Stimulated activated CD4-positive, alpha-beta T cell treated with anti-CD3 and anti-CD28 coated beads, Interleukin-1b, Interleukin-23, amount 100 ng/mL, for 1 hour (primary cell): ENCODE results near the gene JPH3.

Source experiments
- DNase-seq, 2 donors: peaks; one replicate each; pipeline ENCODE4 v3.0.0-alpha.2; 2020; ENCODE audit warnings: low read depth in 2 of 2

The JPH3 gene

DNA sequence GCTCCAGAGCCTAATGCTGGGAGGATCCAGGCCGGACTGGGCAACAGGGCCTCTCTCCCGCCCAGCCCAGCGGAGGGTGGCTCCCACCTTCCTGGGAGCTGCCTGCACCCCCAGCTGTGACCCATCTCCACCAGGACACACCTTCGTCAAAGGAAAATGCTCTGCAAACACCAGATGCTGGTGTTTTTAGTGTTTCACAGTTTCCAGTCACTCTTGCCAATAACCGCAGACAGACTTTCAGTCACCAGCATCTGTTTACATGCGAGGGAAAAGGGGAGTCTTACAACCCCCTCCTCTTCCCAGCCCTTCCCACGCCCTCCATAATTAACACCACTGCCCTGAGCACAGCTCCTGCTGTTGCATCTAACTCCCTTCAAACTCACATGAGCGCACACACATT is 138.1 kb downstream of the JPH3 start:
- DNase-seq = no peak

- DNase-seq = no peak
These were observed 138.7 kb downstream of the JPH3 start for GRCh38 chr16:87740909-87741424.

GRCh38 chr16:87741700-87742415 is 139.6 kb downstream of the JPH3 start:
- no peak for DNase-seq

- DNase-seq = no peak
These were observed 140.6 kb downstream of the JPH3 start for GRCh38 chr16:87742781-87743490.

DNA sequence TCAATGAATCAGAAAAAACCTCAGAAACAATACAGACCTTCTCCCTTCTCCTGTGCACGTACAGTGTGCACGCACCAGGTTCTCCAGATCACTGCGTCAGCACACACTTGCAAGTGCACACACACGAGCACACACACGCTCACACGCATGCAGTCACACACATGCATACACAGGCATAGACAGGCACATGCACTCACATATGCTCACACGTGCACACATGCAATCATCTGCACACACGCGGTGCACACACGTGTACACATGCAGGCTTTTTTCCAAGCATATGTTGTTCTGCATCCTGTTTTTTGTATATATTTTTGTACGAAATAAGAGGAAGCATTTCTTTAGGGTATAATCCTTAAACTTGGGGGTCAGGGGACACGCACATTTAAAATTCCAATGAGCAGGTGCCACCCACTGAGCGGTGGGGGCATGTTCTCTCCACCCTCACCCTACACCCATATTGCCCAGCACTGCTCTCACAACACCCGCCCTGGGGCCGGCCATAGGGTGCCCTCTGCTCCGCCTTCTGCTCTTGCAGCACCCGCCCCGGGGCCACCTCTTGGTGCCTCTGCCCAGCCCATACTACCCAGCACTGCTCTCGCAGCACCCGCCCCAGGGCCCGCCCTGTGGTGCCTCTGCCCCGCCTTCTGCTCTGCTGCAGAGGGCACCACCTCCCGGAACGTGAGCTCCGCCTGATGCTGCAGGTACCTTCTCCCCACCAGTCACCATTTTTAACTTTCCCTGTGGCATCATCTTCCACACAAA is 142.6 kb downstream of the JPH3 start:
- DNase-seq = no peak

DNA sequence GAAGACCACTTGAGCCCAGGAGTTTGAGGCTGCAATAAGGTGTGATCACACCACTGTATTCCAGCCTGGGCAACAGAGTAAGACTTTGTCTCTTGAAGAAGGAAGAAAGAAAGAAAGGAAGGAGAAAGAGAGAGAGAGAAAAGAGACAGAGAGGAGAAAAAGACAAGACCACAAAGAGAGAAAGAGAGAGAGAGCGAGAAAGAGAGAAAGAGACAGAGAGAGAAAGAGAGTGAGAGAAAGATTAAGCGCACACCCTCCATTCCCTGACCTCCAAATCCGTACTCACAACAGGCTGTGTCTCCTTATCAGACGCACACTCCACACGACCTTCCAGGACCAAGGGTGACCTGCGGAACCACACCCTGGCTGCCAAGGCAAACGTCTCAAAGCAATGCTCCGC is 143.9 kb downstream of the JPH3 start:
- DNase-seq = no peak
